RWPE2 (cell line): ENCODE data around the gene SLC4A2.
"Not testable (repeated sequence)": the region's sequence is repeated elsewhere in the genome, so short reads cannot be mapped to it uniquely, and the experiment has no call there.

Experiments used
- ATAC-seq: fragments of 200-7000 bp; cut with Tn5 transposase; 3 replicates; pipeline ENCODE4 v1.9.1; 2021; ENCODE audit warnings: low read depth
- DNase-seq: peaks from one replicate; pipeline ENCODE4 v3.0.0-alpha.2; 2020; ENCODE audit warnings: low spot score
- H3K27ac ChIP-seq: fragments of 450-650 bp; 2 replicates; pipeline ENCODE4 v1.5.1; 2017; ENCODE audit warnings: mild to moderate bottlenecking; ENCODE audit not compliant: poor library complexity, severe bottlenecking
- H3K27me3 ChIP-seq: fragments of 250-450 bp; sonication (Bioruptor Pico); 2 replicates; pipeline ENCODE4 v1.5.1; 2021; ENCODE audit warnings: mild to moderate bottlenecking, moderate library complexity; ENCODE audit not compliant: insufficient read depth, poor library complexity, severe bottlenecking
- H3K36me3 ChIP-seq: fragments of 250-450 bp; sonication (Bioruptor Pico); 2 replicates; pipeline ENCODE4 v1.5.1; 2020; ENCODE audit warnings: low read depth, mild to moderate bottlenecking, moderate library complexity
- H3K4me1 ChIP-seq: fragments of 250-450 bp; sonication (Bioruptor Pico); 2 replicates; pipeline ENCODE4 v1.5.1; 2021; ENCODE audit warnings: mild to moderate bottlenecking, moderate library complexity; ENCODE audit not compliant: insufficient read depth, poor library complexity, severe bottlenecking
- H3K4me3 ChIP-seq: fragments of 250-450 bp; sonication (Bioruptor Pico); 2 replicates; pipeline ENCODE4 v1.5.1; 2021; ENCODE audit warnings: mild to moderate bottlenecking, moderate library complexity; ENCODE audit not compliant: severe bottlenecking
- H3K9me3 ChIP-seq: fragments of 250-450 bp; sonication (Bioruptor Pico); 2 replicates; pipeline ENCODE4 v1.5.1; 2021; ENCODE audit warnings: mild to moderate bottlenecking, moderate library complexity; ENCODE audit not compliant: severe bottlenecking
- TF ChIP-seq, protein P1 (sequence below): fragments of 450-650 bp; IDR thresholded peaks from one replicate; pipeline ENCODE4 v1.5.1; 2017; ENCODE audit warnings: mild to moderate bottlenecking, moderate library complexity; ENCODE audit not compliant: poor library complexity, severe bottlenecking

SLC4A2 gene

DNA sequence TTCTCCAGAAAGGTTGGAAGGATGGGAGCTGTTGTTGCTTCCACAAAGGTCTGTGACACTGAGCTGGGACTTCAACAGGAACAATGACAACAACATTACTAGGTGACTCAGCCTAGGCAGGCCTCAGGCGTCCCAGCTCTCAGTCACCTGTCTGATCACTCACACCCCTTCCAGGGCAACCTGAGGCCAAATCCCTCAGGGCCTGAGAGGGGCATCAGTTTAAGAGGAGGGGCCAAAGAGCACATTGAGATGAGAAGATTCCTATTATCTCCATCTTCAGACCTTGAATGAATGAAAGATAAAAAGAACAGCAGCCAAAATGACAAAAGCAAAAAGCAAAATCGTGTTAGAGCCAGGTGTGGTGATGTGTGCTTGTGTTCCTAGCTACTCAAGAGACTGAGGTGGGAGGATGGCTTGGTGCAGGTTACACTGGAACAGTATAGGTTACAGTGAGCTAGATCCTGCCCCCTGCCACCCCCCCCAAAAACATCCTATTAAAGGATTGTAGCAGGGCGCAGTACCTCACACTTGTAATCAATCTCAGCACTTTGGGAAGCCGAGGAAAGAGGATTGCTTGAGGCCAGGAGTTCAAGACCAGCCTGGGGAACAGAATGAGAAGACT is 34.8 kb upstream of the SLC4A2 start, which contains the start of gene ATG9B:
TSS of gene ATG9B (minus strand) at position 60 of the 622 bp plus-strand sequence. CDS start 71 bp downstream, outside the sequence.
- no peak for ATAC-seq
- Histone ChIP-seq H3K27me3 (peaks cover under 1% of the 10 kb centered on the region), H3K36me3 (no peaks in the 10 kb centered on the region), H3K27ac (no peak within 1 kb of the TSS), H3K9me3 (no peaks in the 10 kb centered on the region), H3K4me3 (no peak within 1 kb of the TSS), H3K4me1 (peaks cover 14% of the 10 kb centered on the region)
- TF ChIP-seq, protein P1, sequence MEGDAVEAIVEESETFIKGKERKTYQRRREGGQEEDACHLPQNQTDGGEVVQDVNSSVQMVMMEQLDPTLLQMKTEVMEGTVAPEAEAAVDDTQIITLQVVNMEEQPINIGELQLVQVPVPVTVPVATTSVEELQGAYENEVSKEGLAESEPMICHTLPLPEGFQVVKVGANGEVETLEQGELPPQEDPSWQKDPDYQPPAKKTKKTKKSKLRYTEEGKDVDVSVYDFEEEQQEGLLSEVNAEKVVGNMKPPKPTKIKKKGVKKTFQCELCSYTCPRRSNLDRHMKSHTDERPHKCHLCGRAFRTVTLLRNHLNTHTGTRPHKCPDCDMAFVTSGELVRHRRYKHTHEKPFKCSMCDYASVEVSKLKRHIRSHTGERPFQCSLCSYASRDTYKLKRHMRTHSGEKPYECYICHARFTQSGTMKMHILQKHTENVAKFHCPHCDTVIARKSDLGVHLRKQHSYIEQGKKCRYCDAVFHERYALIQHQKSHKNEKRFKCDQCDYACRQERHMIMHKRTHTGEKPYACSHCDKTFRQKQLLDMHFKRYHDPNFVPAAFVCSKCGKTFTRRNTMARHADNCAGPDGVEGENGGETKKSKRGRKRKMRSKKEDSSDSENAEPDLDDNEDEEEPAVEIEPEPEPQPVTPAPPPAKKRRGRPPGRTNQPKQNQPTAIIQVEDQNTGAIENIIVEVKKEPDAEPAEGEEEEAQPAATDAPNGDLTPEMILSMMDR: no peak
- DNase-seq: no peak

GRCh38 chr7:151025924-151026671 is 33.3 kb upstream of the SLC4A2 start:
- Histone ChIP-seq H3K4me1 (peaks cover 14% of the 10 kb centered on the region), H3K36me3 (no peaks in the 10 kb centered on the region), H3K4me3 (no peak overlapping the region), H3K27me3 (no peaks in the 10 kb centered on the region), H3K27ac (peak overlapping the region; percentile 28), H3K9me3 (no peaks in the 10 kb centered on the region)
- ATAC-seq: no peak
- no peak for DNase-seq
- TF ChIP-seq, protein P1: no peak

DNA sequence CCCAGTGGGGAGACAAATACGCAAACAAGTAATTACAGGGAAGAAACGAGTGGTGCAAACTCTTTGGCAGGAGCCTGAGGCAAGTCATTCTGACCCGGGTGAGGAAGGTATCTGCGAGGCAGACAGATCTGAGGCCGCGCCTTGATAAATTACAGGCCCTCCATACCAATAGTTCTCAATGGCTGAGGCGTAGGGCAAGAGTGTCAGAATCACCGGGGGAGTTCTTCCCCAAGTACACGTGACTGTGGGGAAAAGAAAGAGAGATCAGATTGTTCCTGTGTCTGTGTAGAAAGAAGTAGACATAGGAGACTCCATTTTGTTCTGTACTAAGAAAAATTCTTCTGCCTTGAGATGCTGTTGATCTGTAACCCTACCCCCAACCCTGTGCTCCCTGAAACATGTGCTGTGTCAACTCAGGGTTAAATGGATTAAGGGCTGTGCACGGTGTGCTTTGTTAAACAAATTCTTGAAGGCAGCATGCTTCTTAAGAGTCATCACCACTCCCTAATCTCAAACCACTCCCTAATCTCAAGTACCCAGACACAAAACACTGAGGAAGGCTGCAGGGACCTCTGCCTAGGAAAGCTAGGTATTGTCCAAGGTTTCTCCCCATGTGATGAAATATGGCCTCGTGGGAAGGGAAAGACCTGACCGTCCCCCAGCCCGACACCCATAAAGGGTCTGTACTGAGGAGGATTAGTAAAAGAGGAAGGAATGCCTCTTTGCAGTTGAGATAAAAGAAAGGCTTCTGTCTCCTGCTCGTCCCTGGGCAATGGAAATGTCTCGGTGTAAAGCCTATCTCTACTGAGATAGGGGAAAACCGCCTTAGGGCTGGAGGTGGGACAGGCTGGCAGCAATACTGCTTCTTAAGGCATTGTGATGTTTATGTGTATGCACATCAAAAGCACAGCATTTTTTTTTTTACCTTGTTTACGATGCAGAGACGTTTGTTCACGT is 32.3 kb upstream of the SLC4A2 start:
- not testable (repeated sequence) for ATAC-seq, H3K36me3 ChIP-seq, H3K4me3 ChIP-seq, DNase-seq, H3K27me3 ChIP-seq, H3K9me3 ChIP-seq
- peak overlapping the region; percentile 28 for H3K27ac ChIP-seq
- H3K4me1 ChIP-seq: peaks cover 14% of the 10 kb centered on the region

DNA sequence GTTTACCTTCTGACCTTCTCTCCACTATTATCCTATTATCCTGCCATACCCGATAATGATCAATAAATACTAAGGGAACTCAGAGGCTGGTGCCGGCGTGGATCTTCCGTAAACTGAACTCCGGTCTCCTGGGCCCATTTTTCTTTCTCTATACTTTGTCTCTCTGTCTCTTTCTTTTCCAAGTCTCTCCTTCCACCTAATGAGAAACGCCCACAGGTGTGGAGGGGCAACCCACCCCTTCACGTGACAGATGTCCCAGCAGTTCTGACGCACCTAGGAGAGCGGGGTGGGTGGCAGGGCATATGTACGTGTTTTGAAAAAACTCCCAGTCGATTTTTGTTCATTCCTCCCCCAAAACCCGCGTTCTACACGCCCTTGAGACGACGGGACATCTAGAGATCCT is 31.7 kb upstream of the SLC4A2 start:
- not testable (repeated sequence) for DNase-seq, ATAC-seq, H3K27me3 ChIP-seq, H3K9me3 ChIP-seq, H3K36me3 ChIP-seq
- peak overlapping the region; percentile 28 for H3K27ac ChIP-seq
- peaks cover 14% of the 10 kb centered on the region for H3K4me1 ChIP-seq
- H3K4me3 ChIP-seq: peak overlapping the region; percentile 78

- ATAC-seq (peak; percentile 91), DNase-seq (peak; percentile 98)
- no peaks in the 10 kb centered on the region for H3K9me3 ChIP-seq
- no peaks in the 10 kb centered on the region for H3K27me3 ChIP-seq
- H3K36me3 ChIP-seq: no peaks in the 10 kb centered on the region
- H3K4me1 ChIP-seq: peaks cover 14% of the 10 kb centered on the region
- peak within 1 kb of the TSS; percentile 78 for H3K4me3 ChIP-seq
- H3K27ac ChIP-seq: peak within 1 kb of the TSS; percentile 28
- TF ChIP-seq, protein P1: peak; percentile 57
Measured at GRCh38 chr7:151028131-151028947, 31.1 kb upstream of the SLC4A2 start, which contains the start of gene ABCB8. Gene ABCB8, plus strand, starts transcription at chr7:151028450. Its CDS starts 66 bp downstream, at chr7:151028516.
